ENCODE data around the gene POU6F2.

POU6F2 gene

GRCh38 chr7:39461263-39461820 is 483.6 kb downstream of the POU6F2 start:
- DNase-seq = no peak

DNA sequence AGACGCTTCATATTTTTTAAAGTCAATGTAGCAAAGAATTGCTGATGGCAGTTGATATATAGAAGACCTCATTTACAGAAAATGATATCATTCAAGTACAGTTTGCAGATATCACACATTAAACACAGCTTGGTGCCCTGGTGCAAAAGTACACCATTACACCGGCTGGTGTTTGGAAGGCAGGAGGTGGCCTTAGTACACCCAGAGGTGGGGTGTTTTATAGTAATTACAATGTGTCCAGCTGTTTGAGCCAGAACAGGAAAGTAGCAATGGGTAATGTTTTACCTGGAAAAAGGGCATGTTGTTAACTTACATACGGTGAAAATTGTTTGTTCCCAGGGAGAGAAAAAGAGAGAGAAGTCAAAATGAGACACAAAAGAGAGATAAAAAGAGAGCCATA is 485.5 kb downstream of the POU6F2 start:
- DNase-seq = no peak

DNA sequence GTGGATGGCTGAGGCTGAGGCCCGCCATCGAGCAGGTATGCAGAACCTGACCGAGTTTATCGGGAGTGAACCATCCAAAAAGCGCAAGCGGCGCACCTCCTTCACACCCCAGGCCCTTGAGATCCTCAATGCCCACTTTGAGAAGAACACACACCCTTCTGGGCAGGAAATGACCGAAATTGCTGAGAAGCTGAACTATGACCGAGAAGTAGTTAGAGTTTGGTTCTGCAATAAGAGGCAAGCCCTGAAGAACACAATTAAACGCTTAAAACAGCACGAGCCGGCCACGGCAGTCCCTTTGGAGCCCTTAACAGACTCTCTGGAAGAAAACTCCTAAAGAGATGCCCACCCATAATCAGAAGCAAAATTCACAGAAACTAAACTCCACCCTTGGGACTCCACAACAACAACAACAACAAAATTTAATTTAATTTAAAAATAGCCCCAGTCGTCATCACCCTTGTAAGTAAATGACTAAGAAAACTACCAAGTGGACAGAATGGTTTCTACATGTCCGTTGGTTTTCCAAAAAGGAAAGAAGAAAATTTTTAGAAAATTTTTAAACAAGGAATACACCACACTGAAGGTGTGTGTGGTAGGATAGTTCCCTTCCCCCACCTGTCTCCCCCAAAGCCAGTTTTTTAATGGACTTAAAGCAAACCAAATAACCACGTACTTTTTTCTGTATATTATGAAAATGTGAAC is 486.8 kb downstream of the POU6F2 start:
- no peak for DNase-seq

GRCh38 chr7:39465055-39465929 is 487.6 kb downstream of the POU6F2 start:
- peak; percentile 10 for DNase-seq

GRCh38 chr7:39468261-39468660 is 490.6 kb downstream of the POU6F2 start:
- DNase-seq = no peak

DNA sequence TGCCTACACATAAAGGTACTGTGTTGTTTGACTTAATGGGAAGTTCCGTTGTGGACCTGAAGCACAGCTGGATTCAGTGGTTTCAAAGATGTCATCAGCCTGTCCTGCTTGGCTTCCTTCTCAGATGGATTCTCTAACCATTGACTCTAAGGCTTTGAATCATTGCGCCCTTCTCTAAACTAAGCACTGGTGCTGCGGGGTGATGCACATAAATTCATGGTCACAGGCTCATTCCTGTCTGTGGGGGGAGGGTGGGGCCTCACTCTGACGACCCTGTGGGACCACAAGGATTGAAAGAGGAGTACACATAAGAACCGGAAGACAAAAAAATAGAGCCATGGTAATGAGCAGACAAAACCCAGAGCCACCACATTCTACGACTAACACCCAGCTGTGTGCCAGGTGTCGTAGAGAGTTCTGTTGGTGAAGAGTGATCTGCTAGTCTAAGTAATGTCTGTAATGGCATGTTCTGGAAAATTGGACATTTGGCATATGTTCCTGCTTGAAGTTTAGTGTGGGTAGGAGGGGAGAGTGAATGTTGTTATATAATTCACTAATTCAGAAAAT is 491.2 kb downstream of the POU6F2 start:
- DNase-seq = no peak

GRCh38 chr7:39480901-39481300 is 503.2 kb downstream of the POU6F2 start:
- DNase-seq = no peak

DNA sequence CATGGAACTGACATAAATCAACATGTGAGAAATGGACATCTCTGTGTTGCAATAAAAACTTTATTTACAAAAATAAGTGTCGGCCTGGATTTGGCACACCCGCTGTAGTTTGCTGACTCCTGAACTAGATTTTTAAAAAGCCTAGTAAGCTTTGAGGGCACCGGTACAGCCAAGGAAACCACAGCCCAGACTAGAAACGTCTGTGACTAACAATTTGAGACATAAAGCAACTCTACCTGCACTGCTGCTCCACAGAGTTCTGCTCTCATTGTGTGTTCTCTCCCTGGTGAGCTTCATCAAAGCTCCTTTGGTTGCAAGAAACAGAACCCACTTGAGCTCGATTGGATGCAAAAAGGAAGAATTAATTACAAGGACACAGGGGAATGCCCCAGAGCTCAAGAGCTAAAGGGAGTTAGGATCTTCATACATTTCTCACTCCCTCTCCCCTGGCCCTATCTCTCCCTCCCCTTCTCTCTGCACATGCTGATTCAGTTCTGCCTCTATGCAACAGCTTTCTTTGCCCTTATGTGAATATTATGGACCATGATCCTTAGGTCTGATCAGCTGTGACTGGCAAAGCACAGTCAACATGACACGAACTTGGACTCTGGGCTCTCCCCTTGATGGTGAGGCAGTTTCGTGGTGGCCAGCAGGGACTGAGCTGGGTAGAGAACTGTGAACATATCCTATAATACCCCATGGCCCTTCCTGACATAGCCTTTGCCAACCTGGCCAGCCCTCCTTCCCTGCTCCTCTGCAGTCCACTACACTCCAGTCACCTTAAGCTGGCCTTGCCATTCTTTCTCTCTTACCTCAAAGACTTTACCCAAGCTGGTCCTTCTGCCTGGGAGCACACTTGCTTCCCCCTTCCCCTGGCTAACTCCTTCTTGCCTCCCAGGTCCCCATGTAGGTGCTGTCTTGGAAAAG is 511.0 kb downstream of the POU6F2 start:
- no peak for DNase-seq

- DNase-seq = no peak
Observed at GRCh38 chr7:39490296-39490695, 512.6 kb downstream of the POU6F2 start.

- DNase-seq = no peak
Observed at GRCh38 chr7:39493934-39494333, 516.2 kb downstream of the POU6F2 start.

DNA sequence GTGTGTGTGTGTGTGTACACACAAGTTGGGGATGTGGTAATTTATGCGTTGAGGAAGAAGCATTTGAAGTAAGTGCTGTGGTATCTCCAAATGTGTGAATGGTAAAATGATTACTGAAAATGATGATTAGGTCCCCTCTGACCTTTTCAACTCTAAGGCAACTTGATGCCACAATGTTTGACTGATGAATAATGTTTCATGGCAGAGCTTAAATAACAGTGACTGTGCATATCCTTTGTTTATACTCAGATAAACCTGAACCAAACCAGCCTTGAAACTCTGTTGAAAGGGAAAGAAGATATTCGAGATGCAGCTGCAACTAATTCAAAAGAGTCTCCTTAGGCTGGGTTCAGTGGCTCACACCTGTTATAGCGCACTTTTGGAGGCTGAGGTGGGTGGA is 523.6 kb downstream of the POU6F2 start:
- no peak for DNase-seq

DNA sequence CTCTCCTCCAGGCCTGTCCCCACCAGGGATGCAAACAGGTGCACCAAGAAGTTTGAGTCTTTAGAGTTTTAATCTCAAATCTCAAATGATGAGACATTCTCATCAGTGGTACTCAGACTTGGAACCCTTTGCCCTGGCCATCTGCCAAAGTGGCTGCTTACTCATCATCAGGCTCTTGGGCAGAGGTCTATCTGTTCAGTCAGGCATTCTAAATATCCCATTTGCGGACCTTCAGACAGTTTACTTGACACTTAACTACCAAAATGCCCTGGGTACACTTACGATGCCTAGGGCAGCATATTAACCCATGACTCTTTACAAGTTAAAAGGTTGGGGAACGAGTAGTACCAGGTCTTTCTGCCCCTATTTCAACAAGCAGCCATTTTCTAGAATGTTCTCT is 527.3 kb downstream of the POU6F2 start:
- DNase-seq = no peak

DNA sequence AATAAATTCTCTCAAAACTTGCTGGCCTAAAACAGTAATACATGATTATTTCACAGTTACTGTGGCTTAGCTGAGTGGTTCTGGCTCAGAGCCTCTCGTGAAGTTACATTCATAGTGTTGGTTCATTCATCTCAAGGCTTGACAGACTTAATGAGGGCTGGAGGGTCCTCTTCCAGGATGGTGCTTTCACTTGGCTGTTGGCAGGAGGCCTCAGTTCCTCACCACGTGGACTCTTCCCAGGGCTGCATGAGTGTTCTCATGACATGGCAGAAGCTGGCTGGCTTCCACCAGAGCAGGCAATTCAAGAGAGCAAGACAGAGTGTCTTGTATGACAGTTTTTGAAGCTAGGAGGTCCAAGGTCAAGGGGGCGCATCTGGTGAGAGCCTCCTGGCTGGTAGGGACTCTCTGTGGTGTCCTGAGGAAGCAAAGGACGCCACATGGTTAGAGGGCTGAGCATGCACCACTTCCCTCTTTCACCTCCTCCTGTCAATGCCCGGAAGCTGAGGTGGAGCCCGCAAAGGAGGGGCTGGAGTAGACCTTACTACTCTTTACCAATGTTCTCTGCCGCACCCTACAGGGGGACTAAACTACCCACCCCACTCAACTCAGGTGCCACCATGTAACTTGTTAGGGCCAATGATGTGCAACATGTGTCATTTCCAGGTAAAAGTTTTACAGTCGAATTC is 530.3 kb downstream of the POU6F2 start:
- no peak for DNase-seq

- DNase-seq = no peak
Observed at GRCh38 chr7:39509436-39509835, 531.7 kb downstream of the POU6F2 start.

- no peak for DNase-seq
Observed at GRCh38 chr7:39509912-39510311, 532.2 kb downstream of the POU6F2 start.

DNA sequence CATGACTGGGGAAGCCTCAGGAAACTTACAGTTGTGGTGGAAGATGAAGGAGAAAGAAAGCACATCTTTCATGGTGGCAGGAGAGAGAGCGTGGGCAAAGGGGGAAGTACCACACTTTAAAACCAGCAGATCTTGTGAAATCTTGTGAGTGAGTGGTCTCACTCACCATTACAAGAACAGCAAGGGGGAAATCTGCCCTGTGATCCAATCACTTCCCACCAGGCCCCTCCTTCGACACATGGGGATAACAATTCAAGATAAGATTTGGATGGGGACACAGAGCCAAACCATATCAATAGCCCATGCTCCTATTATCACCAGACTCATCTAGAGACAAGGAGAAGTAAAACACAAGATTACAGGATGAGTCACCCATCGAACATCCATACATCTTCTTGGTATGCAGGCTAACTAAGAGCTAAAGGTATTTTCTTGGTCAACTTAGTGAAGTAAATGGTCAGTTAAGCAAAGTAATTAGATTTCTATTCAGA is 533.2 kb downstream of the POU6F2 start:
- DNase-seq = no peak

- no peak for DNase-seq
Observed at GRCh38 chr7:39515534-39516228, 538.0 kb downstream of the POU6F2 start.

DNA sequence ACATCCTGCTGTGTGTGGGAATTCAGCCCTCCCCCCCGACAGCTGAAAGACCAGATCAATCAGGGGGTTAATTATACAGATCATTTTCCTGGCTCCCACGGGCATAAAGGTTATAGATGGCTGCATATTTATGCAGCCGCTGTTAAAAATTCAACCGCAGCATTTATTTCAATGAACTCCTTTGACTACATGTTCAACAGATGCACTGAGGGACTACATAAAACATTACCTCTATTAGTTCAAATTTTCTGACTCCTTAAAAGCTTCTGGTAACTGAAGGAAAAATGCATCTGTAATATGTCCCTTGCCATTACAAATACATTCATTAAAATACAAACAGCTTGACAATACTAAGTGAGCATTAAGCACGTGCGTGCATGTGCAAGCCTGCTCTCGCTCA is 538.8 kb downstream of the POU6F2 start:
- DNase-seq = no peak

DNA sequence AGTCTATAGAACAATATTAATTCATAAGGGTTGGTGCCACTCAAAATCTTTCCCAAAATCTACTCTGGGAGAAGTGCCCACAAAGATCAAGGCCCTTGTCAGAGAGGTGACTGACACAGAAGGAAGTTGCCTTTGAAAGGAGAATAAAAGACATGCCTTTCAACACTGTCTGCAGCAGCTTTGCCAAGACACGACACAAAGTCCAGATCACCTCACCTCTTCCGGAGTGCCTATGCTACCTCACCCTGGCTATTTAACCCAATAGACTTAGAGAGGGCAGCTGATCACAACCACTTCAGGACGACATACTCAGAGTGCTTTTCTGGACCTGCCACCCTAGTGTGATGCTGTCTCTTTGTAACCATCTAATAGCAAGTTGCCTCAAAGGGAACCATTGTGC is 539.5 kb downstream of the POU6F2 start:
- no peak for DNase-seq

Data from activated naive CD4-positive, alpha-beta T cell treated with Interleukin-2 at 50 U/mL for 16 hours (primary cell).